ENCODE data around the gene HS3ST3A1. TPM values are rescaled to one million over a fixed set of nuclear protein-coding genes. Genes with fewer than 3 reads are reported as not detected.

Gene HS3ST3A1
- total RNA-seq, 1 experiment from 2014 or later, result not detected

GRCh38 chr17:13525876-13526275, 75.9 kb downstream of the HS3ST3A1 start:
- Histone ChIP-seq H2AFZ (ENCODE audit: low read depth, low read length, poor library complexity, severe bottlenecking) (no peak overlapping the region), H3K4me3 (replicated peaks in 1 of 2; ENCODE audit: low read depth in 1 of 2, low read length in 2 of 2) (no peak overlapping the region), H3K36me3 (ENCODE audit: control insufficient read depth in 1 of 2, insufficient read depth in 2 of 2, low read length in 2 of 2) (no peaks in the 10 kb centered on the region), H3K4me1 (ENCODE audit: control insufficient read depth in 1 of 2, insufficient read depth in 2 of 2, low read length in 2 of 2) (no peaks in the 10 kb centered on the region), H3K4me2 (ENCODE audit: low read length) (no peak overlapping the region), H3K9ac (ENCODE audit: low read length) (no peak overlapping the region), H3K27ac (ENCODE audit: low read depth, low read length) (no peak overlapping the region), H3K79me2 (ENCODE audit: insufficient read depth, low read length) (no peaks in the 10 kb centered on the region), H3K27me3 (ENCODE audit: insufficient read depth, low read length) (no peaks in the 10 kb centered on the region), H3K9me3 (ENCODE audit: control insufficient read depth in 1 of 2, insufficient read depth in 1 of 2, low read depth in 1 of 2, low read length in 2 of 2) (no peaks in the 10 kb centered on the region), H4K20me1 (ENCODE audit: insufficient read depth) (no peaks in the 10 kb centered on the region), H3K9me2 (ENCODE audit: insufficient read depth) (no peaks in the 10 kb centered on the region)
- intact Hi-C loops (cut with micrococcal nuclease), result no loop called here
- ChIA-PET POLR2A (no interaction called here), CTCF (no interaction called here), RAD21 (ENCODE audit: low non-redundant PET in 1 of 2, low total read pairs in 2 of 2, uncharacterized antibody in 2 of 2, unreplicated experiment in 2 of 2) (no interaction called here)
- ATAC-seq (no peak), DNase-seq (ENCODE audit: low read depth, low spot score) (no peak)
- TF ChIP-seq JUND (IDR thresholded peaks at IDR 0.05), result no peak
- TF ChIP-seq EZH2 (IDR thresholded peaks at IDR 0.05), result no peak
- no peak for TF ChIP-seq ZFX (IDR thresholded peaks at IDR 0.05)
- no peak for TF ChIP-seq CTCF (IDR thresholded peaks at IDR 0.05 in 2 of 3, conservative IDR thresholded peaks at IDR 0.05 in 1 of 3; ENCODE audit: borderline replicate concordance in 1 of 3, insufficient read depth in 1 of 3, low read depth in 2 of 3, low read length in 2 of 3)
- TF ChIP-seq REST (IDR thresholded peaks at IDR 0.05; ENCODE audit: low read depth), result no peak
- no TSS peak for BruUV-seq (replicated peaks)
